Stimulated activated CD8-positive, alpha-beta memory T cell treated with anti-CD3 and anti-CD28 coated beads, Interleukin-2, amount 100 ng/mL, for 1 hour (primary cell): ENCODE results near the gene C1QTNF3.
"Not testable (repeated sequence)": the region's sequence is repeated elsewhere in the genome, so short reads cannot be mapped to it uniquely, and the experiment has no call there.

Experiments used
- DNase-seq, 2 donors: peaks; one replicate each; pipeline ENCODE4 v3.0.0-alpha.2; 2020; ENCODE audit warnings: low read depth in 2 of 2

The C1QTNF3 gene, protein sequence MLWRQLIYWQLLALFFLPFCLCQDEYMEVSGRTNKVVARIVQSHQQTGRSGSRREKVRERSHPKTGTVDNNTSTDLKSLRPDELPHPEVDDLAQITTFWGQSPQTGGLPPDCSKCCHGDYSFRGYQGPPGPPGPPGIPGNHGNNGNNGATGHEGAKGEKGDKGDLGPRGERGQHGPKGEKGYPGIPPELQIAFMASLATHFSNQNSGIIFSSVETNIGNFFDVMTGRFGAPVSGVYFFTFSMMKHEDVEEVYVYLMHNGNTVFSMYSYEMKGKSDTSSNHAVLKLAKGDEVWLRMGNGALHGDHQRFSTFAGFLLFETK

DNA sequence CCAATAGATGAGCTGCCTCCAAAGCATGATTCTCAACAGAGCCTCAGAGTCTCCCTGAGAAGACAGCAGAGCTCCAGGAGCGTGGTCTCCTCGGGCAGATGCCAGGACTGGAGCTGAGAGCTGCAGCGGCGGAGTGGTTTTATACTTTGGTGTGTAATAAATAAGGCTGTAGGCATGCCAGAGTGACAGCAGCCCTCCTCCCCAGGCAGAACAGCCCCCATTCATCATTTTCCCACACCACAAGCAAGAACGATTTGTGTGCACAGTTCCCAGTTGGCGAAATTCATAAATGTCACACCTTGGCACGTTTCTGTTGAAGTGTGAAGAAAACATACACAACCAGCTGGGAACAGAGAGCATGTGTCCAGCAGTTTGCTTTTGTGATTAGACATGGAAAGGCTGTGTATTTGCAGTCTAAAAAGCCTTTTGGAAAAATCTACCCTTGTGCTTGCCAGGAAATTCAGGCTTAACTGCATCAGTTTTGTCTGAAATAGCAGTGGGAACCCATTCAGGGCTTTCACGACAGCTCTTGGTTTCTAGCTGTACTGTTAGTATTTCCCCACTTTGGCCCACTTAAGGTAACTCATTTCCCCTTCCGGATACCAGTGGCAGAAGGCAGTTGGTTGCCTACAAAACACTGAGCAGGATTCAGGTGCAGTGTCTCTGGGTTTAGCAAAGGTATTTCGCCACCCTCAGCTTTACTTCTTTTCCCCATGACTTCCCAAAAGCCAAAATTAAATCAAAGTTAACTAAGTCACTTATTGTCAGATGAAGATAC, at the start of gene C1QTNF3:
Gene C1QTNF3, minus strand, starts transcription at position 115 of the 778 bp plus-strand sequence. Its CDS starts 88 bp downstream, at position 27.
- no peak for DNase-seq

- not testable (repeated sequence) for DNase-seq
These were observed 48.0 kb upstream of the C1QTNF3 start for GRCh38 chr5:34091039-34091438.

DNA sequence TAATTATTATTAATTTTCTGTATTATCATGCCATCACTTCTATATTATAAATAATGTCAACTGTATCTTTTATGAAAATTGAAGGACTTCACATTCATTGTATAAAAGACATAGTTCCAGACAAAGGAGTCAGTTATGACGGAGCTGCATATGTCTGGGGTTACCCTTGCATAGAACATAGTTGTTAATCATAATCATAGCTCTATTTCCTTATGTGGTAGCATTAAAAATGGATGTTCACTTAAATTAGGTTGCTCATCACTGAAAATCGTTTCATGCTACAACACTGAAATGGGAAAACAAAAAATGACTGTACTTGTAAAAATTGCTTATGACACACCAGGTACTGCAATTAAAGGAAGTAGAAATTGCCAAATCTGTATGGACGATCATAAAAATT, 46.8 kb upstream of the C1QTNF3 start:
- not testable (repeated sequence) for DNase-seq

GRCh38 chr5:34087728-34088127, 44.7 kb upstream of the C1QTNF3 start:
- not testable (repeated sequence) for DNase-seq

DNA sequence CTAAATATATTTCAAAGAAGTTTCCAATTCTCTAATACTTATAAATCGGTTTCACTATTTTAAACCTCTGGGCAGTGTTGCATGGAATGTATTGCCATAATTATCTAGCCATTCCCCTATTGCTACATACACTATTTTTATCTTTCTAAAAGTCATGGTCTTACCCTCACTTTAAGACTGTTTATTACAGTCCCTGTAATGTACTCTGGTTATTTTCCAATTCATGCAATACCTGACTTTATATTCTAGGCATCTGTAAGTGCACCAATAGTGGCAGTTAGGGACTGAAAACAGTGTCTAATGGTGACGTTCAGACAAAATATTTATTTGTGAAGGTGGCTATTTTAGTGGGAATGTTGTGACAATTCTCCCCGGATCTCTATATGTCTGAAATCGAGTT, 40.9 kb upstream of the C1QTNF3 start:
- DNase-seq = not testable (repeated sequence)

GRCh38 chr5:34079505-34079904, 36.5 kb upstream of the C1QTNF3 start:
- not testable (repeated sequence) for DNase-seq

DNA sequence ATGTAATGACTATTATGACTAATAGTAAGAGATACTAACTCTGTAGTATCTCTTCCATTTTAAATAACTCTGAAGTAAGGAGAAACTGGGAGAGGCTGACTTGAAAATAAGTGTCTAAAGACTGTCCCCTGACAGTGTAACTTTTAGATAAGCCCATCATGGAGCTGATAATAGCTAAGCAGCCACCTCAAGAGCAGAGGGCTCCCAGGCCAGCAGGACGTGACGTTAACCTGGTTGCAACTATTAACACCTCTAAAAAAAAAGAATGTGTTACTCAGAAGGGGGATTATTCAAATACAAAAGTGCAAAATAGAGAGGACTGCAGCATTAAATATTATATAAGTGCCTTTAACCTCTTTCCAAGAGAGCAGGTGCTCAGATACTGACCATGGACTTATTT, 34.6 kb upstream of the C1QTNF3 start:
- not testable (repeated sequence) for DNase-seq

GRCh38 chr5:34076719-34077364, 33.8 kb upstream of the C1QTNF3 start:
- DNase-seq = not testable (repeated sequence)

GRCh38 chr5:34074472-34074871, 31.5 kb upstream of the C1QTNF3 start:
- not testable (repeated sequence) for DNase-seq

DNA sequence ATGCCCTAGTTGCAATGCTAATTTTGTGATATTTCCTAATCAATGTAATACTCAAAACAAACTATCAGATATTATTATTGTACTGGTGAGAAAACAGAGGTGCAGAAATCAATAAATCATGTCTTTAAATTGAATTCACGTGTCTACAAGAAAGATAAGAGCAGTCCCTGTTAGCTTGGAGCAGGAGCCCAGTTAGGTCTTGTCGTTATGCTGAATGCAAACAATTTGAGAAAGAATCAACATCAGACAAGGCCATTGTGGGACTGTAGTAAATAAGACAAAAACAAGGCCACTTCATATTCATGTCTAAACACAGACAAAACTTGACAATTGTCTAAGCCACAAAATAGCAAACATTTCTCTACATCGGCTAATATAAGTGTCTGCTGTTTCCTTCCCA, 31.1 kb upstream of the C1QTNF3 start:
- DNase-seq = not testable (repeated sequence)

GRCh38 chr5:34070626-34071025, 27.6 kb upstream of the C1QTNF3 start:
- DNase-seq = not testable (repeated sequence)

- DNase-seq = no peak
These were observed 21.6 kb upstream of the C1QTNF3 start for GRCh38 chr5:34064656-34065055.

DNA sequence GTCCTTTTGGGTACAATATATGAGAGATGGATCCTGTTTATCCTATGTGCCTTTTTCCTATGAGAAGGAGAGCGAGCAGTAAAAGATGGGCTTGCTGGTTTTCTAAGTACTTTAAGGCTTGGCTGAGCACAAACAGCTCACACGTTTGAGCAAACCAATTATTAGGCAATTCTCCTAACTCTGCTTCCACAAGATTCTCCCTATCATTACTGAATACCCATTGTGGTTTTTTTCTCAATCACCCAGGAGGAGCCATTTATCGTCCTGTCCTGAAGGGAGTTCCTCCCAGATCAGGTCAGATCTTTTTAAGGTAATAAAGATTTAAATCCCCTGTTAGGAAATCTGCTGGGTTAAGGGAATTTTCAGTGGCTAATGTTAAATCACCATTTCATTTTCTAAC, 19.4 kb upstream of the C1QTNF3 start:
- DNase-seq = no peak

- DNase-seq = no peak
These were observed 19.0 kb upstream of the C1QTNF3 start for GRCh38 chr5:34061993-34062392.

DNA sequence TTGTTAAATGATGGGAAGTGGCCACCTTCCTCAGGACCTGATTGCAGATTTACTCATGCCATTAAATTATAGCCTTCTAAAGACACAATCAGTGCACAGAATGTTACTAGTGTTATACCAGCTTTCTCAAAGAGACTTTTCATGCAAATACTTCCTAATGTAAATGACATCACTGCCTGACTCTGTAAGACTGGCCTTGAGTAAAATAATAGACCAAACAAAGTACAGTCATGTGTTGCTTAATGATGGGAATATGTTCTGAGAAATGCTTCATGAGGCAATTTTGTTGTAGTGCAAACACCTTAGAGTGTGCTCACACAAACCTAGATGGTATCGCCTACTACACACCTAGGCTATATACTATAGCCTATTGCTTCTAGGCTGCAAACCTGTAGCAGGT, 17.0 kb upstream of the C1QTNF3 start:
- no peak for DNase-seq

DNA sequence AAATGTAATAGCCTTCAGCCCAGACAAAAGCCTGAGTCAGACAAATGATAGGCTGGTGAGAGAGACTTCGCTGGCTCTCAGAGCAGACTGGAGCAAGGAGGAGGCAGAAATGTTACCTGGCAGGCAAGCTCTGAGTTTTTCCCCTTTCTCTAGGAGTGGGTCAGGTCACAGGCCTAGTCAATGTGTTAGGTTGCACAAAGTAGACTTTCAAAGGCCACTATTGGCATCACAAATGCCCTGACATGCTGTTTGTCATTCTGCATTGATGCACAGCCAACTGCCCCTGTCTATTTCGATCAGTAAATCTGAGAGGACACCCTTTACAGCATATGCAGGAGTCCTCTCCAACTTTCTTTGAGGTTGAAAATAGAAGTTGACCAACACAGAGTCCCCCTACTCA, 15.5 kb upstream of the C1QTNF3 start:
- DNase-seq = no peak

- no peak for DNase-seq
These were observed 14.6 kb upstream of the C1QTNF3 start for GRCh38 chr5:34057569-34057968.

DNA sequence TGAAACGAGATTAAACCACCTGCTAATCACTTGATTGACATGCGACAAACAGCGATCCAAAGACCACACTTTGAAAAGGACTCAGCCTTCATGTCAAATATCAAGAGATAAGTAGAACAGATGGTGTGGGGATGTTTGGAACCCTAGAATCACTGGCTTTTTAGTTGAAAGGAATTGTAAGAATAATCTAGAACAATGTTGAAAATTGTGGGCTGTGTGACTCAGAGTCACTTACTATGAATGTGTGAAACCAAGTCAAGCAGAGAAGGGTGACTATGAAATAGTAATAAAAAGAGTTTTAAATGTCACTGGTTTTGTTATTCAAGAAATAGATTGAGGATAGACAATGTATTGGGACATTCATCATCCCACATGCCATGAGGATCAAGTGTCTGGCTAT, 14.1 kb upstream of the C1QTNF3 start:
- DNase-seq = no peak

- no peak for DNase-seq
These were observed 12.7 kb upstream of the C1QTNF3 start for GRCh38 chr5:34055667-34056066.

DNA sequence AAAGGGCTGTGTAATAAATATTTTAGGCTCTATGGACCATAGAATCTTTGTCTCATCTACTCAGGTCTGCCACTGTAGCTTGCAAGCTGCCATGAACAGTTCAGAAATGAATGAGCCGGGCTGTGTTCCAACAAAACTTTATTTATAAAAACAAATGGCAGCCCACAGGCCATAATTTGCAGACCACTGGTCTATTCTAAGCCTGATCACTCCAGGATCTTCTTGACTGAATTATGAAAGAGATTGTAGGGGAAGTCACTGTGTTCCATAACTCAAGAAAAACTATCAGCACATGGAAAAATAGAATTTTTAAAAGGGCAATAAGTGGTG, 11.4 kb upstream of the C1QTNF3 start:
- no peak for DNase-seq

- no peak for DNase-seq
These were observed 10.8 kb upstream of the C1QTNF3 start for GRCh38 chr5:34053571-34054399.

GRCh38 chr5:34053133-34053532, 10.1 kb upstream of the C1QTNF3 start:
- no peak for DNase-seq
